Epidermal melanocyte (primary cell): Measurements from ENCODE around the gene SPRY4.
"Not testable (repeated sequence)": the region's sequence is repeated elsewhere in the genome, so short reads cannot be mapped to it uniquely, and the experiment has no call there.

Experiments used
- DNase-seq: peaks from one replicate; pipeline ENCODE4 v3.0.0; 2011; ENCODE audit warnings: low spot score; ENCODE audit not compliant: insufficient read length

Gene SPRY4

GRCh38 chr5:142295960-142296860, 28.6 kb downstream of the SPRY4 start:
- DNase-seq, result peak; percentile 4

GRCh38 chr5:142295084-142295758, 29.6 kb downstream of the SPRY4 start:
- DNase-seq, result no peak

GRCh38 chr5:142293486-142293885, 31.3 kb downstream of the SPRY4 start:
- peak; percentile 3 for DNase-seq

- no peak for DNase-seq
Measured at GRCh38 chr5:142292808-142293207, 32.0 kb downstream of the SPRY4 start.

GRCh38 chr5:142292249-142292648, 32.6 kb downstream of the SPRY4 start:
- no peak for DNase-seq

- no peak for DNase-seq
Measured at GRCh38 chr5:142290577-142291299, 34.1 kb downstream of the SPRY4 start.

GRCh38 chr5:142289708-142290576, 34.9 kb downstream of the SPRY4 start:
- no peak for DNase-seq

GRCh38 chr5:142287973-142288313, 36.9 kb downstream of the SPRY4 start:
- DNase-seq, result no peak

- no peak for DNase-seq
Measured at GRCh38 chr5:142287096-142287972, 37.5 kb downstream of the SPRY4 start.

- no peak for DNase-seq
Measured at GRCh38 chr5:142286111-142286510, 38.7 kb downstream of the SPRY4 start.

GRCh38 chr5:142283304-142283703, 41.5 kb downstream of the SPRY4 start:
- no peak for DNase-seq

- no peak for DNase-seq
Measured at GRCh38 chr5:142281966-142282365, 42.9 kb downstream of the SPRY4 start.

- DNase-seq, result no peak
Measured at GRCh38 chr5:142281008-142281367, 43.8 kb downstream of the SPRY4 start.

- DNase-seq, result no peak
Measured at GRCh38 chr5:142280066-142281007, 44.5 kb downstream of the SPRY4 start.

- no peak for DNase-seq
Measured at GRCh38 chr5:142278627-142279026, 46.2 kb downstream of the SPRY4 start.

GRCh38 chr5:142277796-142278195, 47.0 kb downstream of the SPRY4 start:
- DNase-seq, result no peak

- DNase-seq, result no peak
Measured at GRCh38 chr5:142276517-142276916, 48.3 kb downstream of the SPRY4 start.

- no peak for DNase-seq
Measured at GRCh38 chr5:142275496-142275895, 49.3 kb downstream of the SPRY4 start.

GRCh38 chr5:142272596-142272995, 52.2 kb downstream of the SPRY4 start:
- DNase-seq, result not testable (repeated sequence)
